Trophoblast cell (in vitro differentiated cells and primary cell): ENCODE data around the gene DOCK10.

Source experiments
- DNase-seq, 2 donors: peaks; one replicate each; pipeline ENCODE4 v3.0.0-alpha.2; 2016
- H2AFZ ChIP-seq: 2 replicates; pipeline ENCODE4 v1.6.1; 2013; ENCODE audit warnings: low read length, moderate library complexity, mild to moderate bottlenecking; ENCODE audit not compliant: insufficient read depth, poor library complexity
- H2AK5ac ChIP-seq: 2 replicates; pipeline ENCODE4 v1.6.1; 2013; ENCODE audit warnings: mild to moderate bottlenecking, low read length
- H2BK120ac ChIP-seq: 2 replicates; pipeline ENCODE4 v1.6.1; 2013; ENCODE audit warnings: low read length, mild to moderate bottlenecking, moderate library complexity; ENCODE audit not compliant: insufficient read depth, poor library complexity
- H2BK12ac ChIP-seq: 2 replicates; pipeline ENCODE4 v1.6.1; 2013; ENCODE audit warnings: mild to moderate bottlenecking, low read length, moderate library complexity
- H2BK5ac ChIP-seq: 2 replicates; pipeline ENCODE4 v1.6.1; 2013; ENCODE audit warnings: low read length, low read depth, moderate library complexity, mild to moderate bottlenecking; ENCODE audit not compliant: poor library complexity
- H3K14ac ChIP-seq: 2 replicates; pipeline ENCODE4 v1.6.1; 2013; ENCODE audit warnings: mild to moderate bottlenecking, low read length
- H3K18ac ChIP-seq: 2 replicates; pipeline ENCODE4 v1.6.1; 2013; ENCODE audit warnings: mild to moderate bottlenecking, low read length
- H3K23ac ChIP-seq: 2 replicates; pipeline ENCODE4 v1.6.1; 2013; ENCODE audit warnings: low read length
- H3K27ac ChIP-seq: 2 replicates; pipeline ENCODE4 v1.5.1; 2013; ENCODE audit warnings: low read depth, mild to moderate bottlenecking, inconsistent platforms, low read length, moderate library complexity
- H3K27me3 ChIP-seq: 2 replicates; pipeline ENCODE4 v1.6.1; 2013; ENCODE audit warnings: inconsistent platforms, mild to moderate bottlenecking, low read length, moderate library complexity; ENCODE audit not compliant: insufficient read depth
- H3K36me3 ChIP-seq, 2 experiments: 1 replicate in 1 of 2; 2 replicates in 1 of 2; pipeline ENCODE4 v1.6.1; 2013; ENCODE audit warnings: low read length in 2 of 2, mild to moderate bottlenecking in 2 of 2, moderate library complexity in 1 of 2; ENCODE audit not compliant: insufficient read depth in 2 of 2, control insufficient read depth in 1 of 2
- H3K4ac ChIP-seq: 2 replicates; pipeline ENCODE4 v1.6.1; 2013; ENCODE audit warnings: low read depth, mild to moderate bottlenecking, low read length, moderate library complexity
- H3K4me1 ChIP-seq, 2 experiments: 1 replicate in 1 of 2; 2 replicates in 1 of 2; pipeline ENCODE4 v1.6.1; 2013; ENCODE audit warnings: low read length in 2 of 2, mild to moderate bottlenecking in 2 of 2, moderate library complexity in 1 of 2; ENCODE audit not compliant: insufficient read depth in 2 of 2, control insufficient read depth in 1 of 2
- H3K4me2 ChIP-seq: 2 replicates; pipeline ENCODE4 v1.6.1; 2013; ENCODE audit warnings: inconsistent platforms, mild to moderate bottlenecking, low read length, moderate library complexity
- H3K4me3 ChIP-seq: 2 replicates; pipeline ENCODE4 v1.5.1; 2013; ENCODE audit warnings: mild to moderate bottlenecking, low read depth, low read length, inconsistent platforms
- H3K79me1 ChIP-seq: one replicate; pipeline ENCODE4 v1.6.1; 2013; ENCODE audit warnings: low read length
- H3K79me2 ChIP-seq: 2 replicates; pipeline ENCODE4 v1.6.1; 2013; ENCODE audit warnings: low read length, mild to moderate bottlenecking; ENCODE audit not compliant: control insufficient read depth, insufficient read depth, poor library complexity
- H3K9ac ChIP-seq: 2 replicates; pipeline ENCODE4 v1.6.1; 2013; ENCODE audit warnings: mild to moderate bottlenecking, low read length
- H3K9me3 ChIP-seq: 2 replicates; pipeline ENCODE4 v1.6.1; 2013; ENCODE audit warnings: low read depth, mild to moderate bottlenecking, control low read depth, inconsistent platforms, low read length; ENCODE audit not compliant: insufficient read depth
- H4K12ac ChIP-seq: 2 replicates; pipeline ENCODE4 v1.6.1; 2013; ENCODE audit warnings: low read depth, mild to moderate bottlenecking, low read length, moderate library complexity
- H4K8ac ChIP-seq: 2 replicates; pipeline ENCODE4 v1.6.1; 2013; ENCODE audit warnings: low read depth, mild to moderate bottlenecking, low read length, moderate library complexity
- H4K91ac ChIP-seq: one replicate; pipeline ENCODE4 v1.6.1; 2013; ENCODE audit warnings: low read depth, mild to moderate bottlenecking, low read length, moderate library complexity
- WGBS: extraction: QIAGEN DNeasy Blood & Tissue Kit; methylation state at CpG from one replicate; pipeline ENCODE4 v1.1.7; 2013; ENCODE audit warnings: missing lambda C conversion rate; ENCODE audit not compliant: insufficient read length, insufficient coverage; ENCODE audit errors: extremely low coverage; 5-methylcytosine and 5-hydroxymethylcytosine counted together

DOCK10 gene

GRCh38 chr2:224958873-224959272 lies 83.4 kb downstream of the DOCK10 start:
- H3K4me1 ChIP-seq: no peaks in the 10 kb centered on the region
- no peak overlapping the region for H4K8ac ChIP-seq
- H2BK12ac ChIP-seq: no peak overlapping the region
- no peak overlapping the region for H4K91ac ChIP-seq
- H3K9me3 ChIP-seq: no peaks in the 10 kb centered on the region
- H3K9ac ChIP-seq: no peak overlapping the region
- WGBS: no CpG with 5 or more reads among the region's 3 CpGs
- no peaks in the 10 kb centered on the region for H3K79me2 ChIP-seq
- no peaks in the 10 kb centered on the region for H3K27me3 ChIP-seq
- no peak overlapping the region for H2BK120ac ChIP-seq
- no peak overlapping the region for H3K4me3 ChIP-seq
- no peaks in the 10 kb centered on the region for H3K36me3 ChIP-seq
- H3K14ac ChIP-seq: no peak overlapping the region
- no peaks in the 10 kb centered on the region for H3K79me1 ChIP-seq
- no peak overlapping the region for H3K23ac ChIP-seq
- H3K27ac ChIP-seq: no peak overlapping the region
- H4K12ac ChIP-seq: no peak overlapping the region
- DNase-seq: no peak
- no peak overlapping the region for H2BK5ac ChIP-seq
- H3K18ac ChIP-seq: no peak overlapping the region
- no peak overlapping the region for H2AFZ ChIP-seq
- H3K4ac ChIP-seq: no peak overlapping the region
- no peak overlapping the region for H3K4me2 ChIP-seq
- no peak overlapping the region for H2AK5ac ChIP-seq

GRCh38 chr2:224958462-224958857 lies 83.8 kb downstream of the DOCK10 start:
- Histone ChIP-seq H2BK12ac (no peak overlapping the region), H2BK120ac (no peak overlapping the region), H2AK5ac (no peak overlapping the region), H3K27ac (no peak overlapping the region), H3K9ac (no peak overlapping the region), H3K4me3 (no peak overlapping the region), H2AFZ (no peak overlapping the region), H3K36me3 (no peaks in the 10 kb centered on the region), H3K27me3 (no peaks in the 10 kb centered on the region), H3K4me1 (no peaks in the 10 kb centered on the region), H3K23ac (no peak overlapping the region), H4K12ac (no peak overlapping the region), H3K14ac (no peak overlapping the region), H3K4ac (no peak overlapping the region), H3K4me2 (no peak overlapping the region), H3K9me3 (no peaks in the 10 kb centered on the region), H3K79me2 (no peaks in the 10 kb centered on the region), H4K8ac (no peak overlapping the region), H3K79me1 (no peaks in the 10 kb centered on the region), H2BK5ac (no peak overlapping the region), H4K91ac (no peak overlapping the region), H3K18ac (no peak overlapping the region)
- no peak for DNase-seq
- WGBS: no CpG with 5 or more reads among the region's 3 CpGs

- no peak overlapping the region for H3K18ac ChIP-seq
- no peaks in the 10 kb centered on the region for H3K9me3 ChIP-seq
- no peaks in the 10 kb centered on the region for H3K79me1 ChIP-seq
- H4K91ac ChIP-seq: no peak overlapping the region
- DNase-seq: no peak
- H3K14ac ChIP-seq: no peak overlapping the region
- H2BK120ac ChIP-seq: no peak overlapping the region
- no peak overlapping the region for H3K4me2 ChIP-seq
- H4K8ac ChIP-seq: no peak overlapping the region
- H3K23ac ChIP-seq: no peak overlapping the region
- H3K4ac ChIP-seq: no peak overlapping the region
- no peak overlapping the region for H4K12ac ChIP-seq
- no peaks in the 10 kb centered on the region for H3K36me3 ChIP-seq
- H2BK5ac ChIP-seq: no peak overlapping the region
- no peak overlapping the region for H2AFZ ChIP-seq
- no peak overlapping the region for H3K9ac ChIP-seq
- no peak overlapping the region for H2BK12ac ChIP-seq
- no peak overlapping the region for H2AK5ac ChIP-seq
- no peaks in the 10 kb centered on the region for H3K4me1 ChIP-seq
- H3K27me3 ChIP-seq: no peaks in the 10 kb centered on the region
- no CpG with 5 or more reads among the region's 8 CpGs for WGBS
- H3K4me3 ChIP-seq: no peak overlapping the region
- no peaks in the 10 kb centered on the region for H3K79me2 ChIP-seq
- H3K27ac ChIP-seq: no peak overlapping the region
Measured at GRCh38 chr2:224957540-224958461, 84.5 kb downstream of the DOCK10 start.

- no peaks in the 10 kb centered on the region for H3K27me3 ChIP-seq
- no peak overlapping the region for H2BK12ac ChIP-seq
- no peak overlapping the region for H3K9ac ChIP-seq
- H3K36me3 ChIP-seq: no peaks in the 10 kb centered on the region
- H3K4me2 ChIP-seq: no peak overlapping the region
- no peak overlapping the region for H2BK120ac ChIP-seq
- no peak overlapping the region for H2BK5ac ChIP-seq
- no peak overlapping the region for H3K4ac ChIP-seq
- WGBS: no CpG with 5 or more reads among the region's 3 CpGs
- H3K4me3 ChIP-seq: no peak overlapping the region
- no peaks in the 10 kb centered on the region for H3K9me3 ChIP-seq
- H3K79me1 ChIP-seq: no peaks in the 10 kb centered on the region
- no peak overlapping the region for H3K27ac ChIP-seq
- no peak overlapping the region for H4K8ac ChIP-seq
- no peak overlapping the region for H3K18ac ChIP-seq
- H3K14ac ChIP-seq: no peak overlapping the region
- DNase-seq: no peak
- no peaks in the 10 kb centered on the region for H3K79me2 ChIP-seq
- no peak overlapping the region for H3K23ac ChIP-seq
- H2AFZ ChIP-seq: no peak overlapping the region
- H3K4me1 ChIP-seq: no peaks in the 10 kb centered on the region
- no peak overlapping the region for H4K91ac ChIP-seq
- H4K12ac ChIP-seq: no peak overlapping the region
- H2AK5ac ChIP-seq: no peak overlapping the region
Measured at GRCh38 chr2:224956706-224957105, 85.6 kb downstream of the DOCK10 start.
